K562 (cell line): ENCODE results near the gene GPR33. TPM values are rescaled to one million over a fixed set of nuclear protein-coding genes. Genes with fewer than 3 reads are reported as not detected.

Experiments used
- ATAC-seq: fragments of 200-7000 bp; cut with Tn5 transposase; 3 replicates; pipeline ENCODE4 v1.9.1; 2020; ENCODE audit warnings: moderate library complexity
- BruUV-seq: library from RNA; stranded (reverse); fragments of 400-500 nt; replicated peaks from 2 replicates; lab custom pipeline; 2021; lab: Mats Ljungman, UMichigan
- CTCF ChIA-PET: fragments of 300-600 bp; formaldehyde crosslinking; extraction: SDS; loops from one replicate; lab custom pipeline; 2021; ENCODE audit warnings: low intra/inter-chr PET ratio; lab: Yijun Ruan, JAX
- POLR2A ChIA-PET: fragments of 300-600, 350-650 bp; sonication (Branson Sonifier 250); formaldehyde crosslinking; extraction: SDS; loops from one replicate; lab custom pipeline; 2021; ENCODE audit warnings: antibody characterized with exemption, inconsistent platforms; lab: Yijun Ruan, JAX
- DNase-seq, 4 experiments: peaks; one replicate each; pipeline versions ENCODE4 v3.0.0 to v3.0.0-alpha.2; 2011 to 2018; ENCODE audit warnings: low spot score in 3 of 4, mixed read lengths in 3 of 4; ENCODE audit errors: extremely low read depth in 1 of 4
- FAIRE-seq: peaks from 2 replicates; lab custom pipeline; 2011; peaks lifted over from hg19 to GRCh38; lab: Jason Lieb, UNC
- H2AFZ ChIP-seq: 2 replicates; pipeline ENCODE4 v1.6.0; 2011; ENCODE audit warnings: low read depth, low read length, control low read depth, inconsistent platforms
- H3K27ac ChIP-seq: fragments of 200-600 bp; 3 replicates; pipeline ENCODE4 v1.8.0; 2011; ENCODE audit warnings: low read depth, mild to moderate bottlenecking, control low read depth, inconsistent platforms, low read length, moderate library complexity, mixed read lengths; ENCODE audit errors: extremely low read depth
- H3K27me3 ChIP-seq, 2 experiments: fragments of 300-600 bp in 1 of 2; 2 replicates in 1 of 2; 3 replicates in 1 of 2; pipeline versions ENCODE4 v1.6.0 to v1.8.0; 2011; ENCODE audit warnings: inconsistent platforms in 2 of 2, low read length in 2 of 2, mild to moderate bottlenecking in 1 of 2, mixed read lengths in 1 of 2, moderate library complexity in 1 of 2; ENCODE audit not compliant: control insufficient read depth in 2 of 2, insufficient read depth in 2 of 2
- H3K36me3 ChIP-seq: fragments of 300-600 bp; 3 replicates; pipeline ENCODE4 v1.8.0; 2011; ENCODE audit warnings: mild to moderate bottlenecking, low read length, inconsistent platforms; ENCODE audit not compliant: control insufficient read depth, insufficient read depth
- H3K4me1 ChIP-seq, 2 experiments: fragments of 200-600 bp in 1 of 2; replicated peaks in 1 of 2; 2 replicates in 1 of 2; 3 replicates in 1 of 2; pipeline versions ENCODE4 v1.5.1 to v1.8.0; 2011; ENCODE audit warnings: inconsistent platforms in 2 of 2, low read length in 2 of 2, mild to moderate bottlenecking in 1 of 2, mixed read lengths in 1 of 2, moderate library complexity in 1 of 2; ENCODE audit not compliant: control insufficient read depth in 2 of 2, insufficient read depth in 2 of 2
- H3K4me2 ChIP-seq: 2 replicates; pipeline ENCODE4 v1.6.1; 2011; ENCODE audit warnings: low read length, control low read depth, inconsistent platforms, mixed read lengths; ENCODE audit not compliant: insufficient read depth
- H3K4me3 ChIP-seq: fragments of 200-600 bp; sonication (generic), shearing (Covaris generic); 2 replicates; pipeline ENCODE4 v1.5.1; 2016; ENCODE audit warnings: control low read depth, inconsistent platforms
- H3K79me2 ChIP-seq: fragments of 200-600 bp; 3 replicates; pipeline ENCODE4 v1.8.0; 2011; ENCODE audit warnings: low read length, inconsistent platforms; ENCODE audit not compliant: control insufficient read depth, insufficient read depth
- H3K9ac ChIP-seq, 2 experiments: 2 replicates each; pipeline versions ENCODE4 v1.6.0 to v1.6.1; 2011; ENCODE audit warnings: low read depth in 2 of 2, low read length in 2 of 2, control low read depth in 1 of 2, inconsistent platforms in 1 of 2, mild to moderate bottlenecking in 1 of 2, mixed read lengths in 1 of 2; ENCODE audit not compliant: insufficient read depth in 1 of 2
- H3K9me1 ChIP-seq: one replicate; pipeline ENCODE4 v1.6.0; 2011; ENCODE audit warnings: inconsistent platforms, mild to moderate bottlenecking, low read length, moderate library complexity; ENCODE audit not compliant: control insufficient read depth, insufficient read depth
- H3K9me3 ChIP-seq: replicated peaks from 2 replicates; pipeline ENCODE4 v1.5.1; 2011; ENCODE audit warnings: low read depth, low read length, inconsistent platforms; ENCODE audit not compliant: control insufficient read depth, insufficient read depth
- H4K20me1 ChIP-seq: replicated peaks from 2 replicates; pipeline ENCODE4 v1.6.1; 2011; ENCODE audit warnings: low read length, inconsistent platforms, mixed read lengths; ENCODE audit not compliant: control insufficient read depth, insufficient read depth
- BCOR ChIP-seq: fragments of 450-650 bp; IDR thresholded peaks from 2 replicates; pipeline ENCODE4 v1.6.1; 2016
- BRF1 ChIP-seq: IDR thresholded peaks from 3 replicates; pipeline ENCODE4 v1.6.1; 2011; ENCODE audit warnings: borderline replicate concordance, mild to moderate bottlenecking; ENCODE audit not compliant: insufficient read length; ENCODE audit errors: extremely low read depth
- E4F1 ChIP-seq: fragments of 250-450 bp; sonication (Bioruptor Pico); IDR thresholded peaks from 2 replicates; pipeline ENCODE4 v1.5.0; 2021; ENCODE audit warnings: mild to moderate bottlenecking, borderline replicate concordance
- IRF2 ChIP-seq: sonication (generic); formaldehyde crosslinking; IDR thresholded peaks from 2 replicates; pipeline ENCODE4 v1.8.1; 2022; ENCODE audit warnings: mild to moderate bottlenecking, missing genetic modification reagents
- SMARCB1 ChIP-seq: IDR thresholded peaks from 2 replicates; pipeline ENCODE4 v1.6.1; 2011; ENCODE audit warnings: improper control_type of control experiment, low read depth; ENCODE audit not compliant: insufficient read length
- TCF7 ChIP-seq: sonication (generic); IDR thresholded peaks from 2 replicates; pipeline ENCODE4 v1.6.1; 2016; ENCODE audit warnings: antibody characterized with exemption, borderline replicate concordance
- WGBS: fragments of 100-300 bp; shearing (Covaris generic); methylation state at CpG from one replicate; pipeline ENCODE4 v1.1.6; 2016; ENCODE audit warnings: low coverage, mixed read lengths; ENCODE audit not compliant: insufficient coverage; ENCODE audit errors: missing lambda C conversion rate; 5-methylcytosine and 5-hydroxymethylcytosine counted together
- in situ Hi-C: fragments of 300-500 bp; cut with MboI; formaldehyde crosslinking; loops from 4 replicates; pipeline ENCODE4 v1.15.0; 2018; ENCODE audit warnings: inconsistent platforms, mixed read lengths
- intact Hi-C: fragments of 100-400 bp; cut with micrococcal nuclease; formaldehyde crosslinking; loops from 2 replicates; pipeline ENCODE4 v1.14.2; 2022
- polyA plus RNA-seq, 8 experiments: library from polyadenylated mRNA; depleted of rRNA in 4 of 8; stranded (reverse) in 5 of 8; unstranded in 3 of 8; fragments of >200 nt; fragmentation: Nextera tagmentation in 2 of 8; fragmentation: Illumina TruSeq in 1 of 8; extraction: Ambion mirVana in 2 of 8; extraction: Trizol in 1 of 8; gene quantifications; 2 replicates each; pipeline versions ENCODE4 v1.2.1 to v1.2.3, GENCODE V29; 2011 to 2014; ENCODE audit warnings: inconsistent platforms in 1 of 8, missing spikeins in 1 of 8
- total RNA-seq, 7 experiments: library from RNA; depleted of rRNA in 6 of 7; stranded (reverse); fragments of >200 nt in 6 of 7; fragmentation: Illumina TruSeq in 2 of 7; extraction: Trizol in 2 of 7; gene quantifications; 2 replicates each; pipeline versions ENCODE4 v1.2.1 to v1.2.3, GENCODE V29; 2011 to 2021; ENCODE audit warnings: low replicate concordance in 1 of 7

GPR33 gene
- total and polyA plus RNA-seq, 9 of the 15 experiments (the other 6 are each of a cell fraction or from before 2014, with no cell fraction given) = not detected

- no peak for TF ChIP-seq E4F1
Observed at GRCh38 chr14:31530136-31530535, 42.3 kb upstream of the GPR33 start (continued).

DNA sequence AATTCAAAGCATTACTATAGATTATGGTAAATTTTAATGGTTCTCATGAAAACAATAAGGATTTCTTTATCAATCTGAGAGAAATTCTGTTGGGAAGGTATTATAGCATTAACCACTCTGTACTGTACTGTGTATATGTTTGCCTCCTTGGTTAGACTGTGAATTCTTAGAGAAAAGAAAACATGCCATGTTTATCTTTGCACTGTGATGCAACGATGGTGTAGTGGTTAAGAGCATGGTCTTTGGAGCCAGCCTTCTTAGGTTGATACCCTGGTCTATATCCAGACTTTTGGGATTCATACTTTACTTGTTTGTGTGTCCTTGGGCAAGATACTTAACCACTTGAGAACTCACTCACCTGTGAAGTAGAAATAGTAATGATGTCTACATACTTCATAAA, 41.2 kb upstream of the GPR33 start:
- Histone ChIP-seq H3K4me3 (no peak overlapping the region), H3K4me1 (peaks cover 0 to 6% of the 10 kb centered on the region in 2 experiments; a peak in 2 of 5 replicates), H3K27me3 (no peaks in the 10 kb centered on the region; a peak in 1 of 5 replicates), H3K9me1 (no peaks in the 10 kb centered on the region), H3K79me2 (no peaks in the 10 kb centered on the region), H3K36me3 (no peaks in the 10 kb centered on the region), H2AFZ (no peak overlapping the region), H4K20me1 (no peaks in the 10 kb centered on the region), H3K9me3 (no peaks in the 10 kb centered on the region), H3K4me2 (no peak overlapping the region), H3K9ac (no peak overlapping the region), H3K27ac (no peak overlapping the region)
- ChIA-PET POLR2A (no interaction called here), CTCF (no interaction called here)
- DNase-seq (no peak), FAIRE-seq (no peak), ATAC-seq (no peak)
- TF ChIP-seq BCOR (no peak), TCF7 (no peak), SMARCB1 (no peak), IRF2 (CRISPR knock-in tag) (no peak), BRF1 (no peak)
- 0% methylated on average over 1 of the region's 1 CpG for WGBS
- no TSS peak for BruUV-seq
- in situ Hi-C loops (no loop called here), intact Hi-C loops (no loop called here)
